Smooth muscle cell of the brain vasculature (primary cell): Measurements from ENCODE around the gene THSD7B.
"Not testable (repeated sequence)": the region's sequence is repeated elsewhere in the genome, so short reads cannot be mapped to it uniquely, and the experiment has no call there.

Source experiments
- DNase-seq: peaks from one replicate; pipeline ENCODE4 v3.0.0-alpha.2; 2012; ENCODE audit warnings: low read depth, low spot score

THSD7B gene

GRCh38 chr2:136765256-136766072, at the start of gene THSD7B:
THSD7B (plus strand) TSS chr2:136765545; CDS start chr2:136882179, 116,634 bp downstream.
- no peak for DNase-seq

DNA sequence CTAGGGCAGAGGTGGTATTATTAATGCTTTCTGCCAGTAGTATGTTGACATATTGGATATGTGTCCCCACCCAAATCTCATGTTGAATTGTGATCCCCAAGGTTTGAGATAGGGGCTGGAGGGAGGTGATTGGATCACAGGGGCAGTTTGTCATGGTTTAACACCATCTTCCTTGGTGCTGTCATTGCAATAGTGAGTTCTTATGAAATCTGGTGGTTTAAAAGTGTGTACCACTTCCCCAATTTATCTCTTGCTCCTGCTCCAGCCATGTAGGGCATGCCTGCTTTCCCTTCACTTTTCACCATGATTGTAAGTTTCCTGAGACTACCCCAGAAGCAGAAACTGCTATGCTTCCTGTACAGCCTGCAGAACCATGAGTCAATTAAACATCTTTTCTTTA, 47.1 kb upstream of the THSD7B start:
- no peak for DNase-seq

DNA sequence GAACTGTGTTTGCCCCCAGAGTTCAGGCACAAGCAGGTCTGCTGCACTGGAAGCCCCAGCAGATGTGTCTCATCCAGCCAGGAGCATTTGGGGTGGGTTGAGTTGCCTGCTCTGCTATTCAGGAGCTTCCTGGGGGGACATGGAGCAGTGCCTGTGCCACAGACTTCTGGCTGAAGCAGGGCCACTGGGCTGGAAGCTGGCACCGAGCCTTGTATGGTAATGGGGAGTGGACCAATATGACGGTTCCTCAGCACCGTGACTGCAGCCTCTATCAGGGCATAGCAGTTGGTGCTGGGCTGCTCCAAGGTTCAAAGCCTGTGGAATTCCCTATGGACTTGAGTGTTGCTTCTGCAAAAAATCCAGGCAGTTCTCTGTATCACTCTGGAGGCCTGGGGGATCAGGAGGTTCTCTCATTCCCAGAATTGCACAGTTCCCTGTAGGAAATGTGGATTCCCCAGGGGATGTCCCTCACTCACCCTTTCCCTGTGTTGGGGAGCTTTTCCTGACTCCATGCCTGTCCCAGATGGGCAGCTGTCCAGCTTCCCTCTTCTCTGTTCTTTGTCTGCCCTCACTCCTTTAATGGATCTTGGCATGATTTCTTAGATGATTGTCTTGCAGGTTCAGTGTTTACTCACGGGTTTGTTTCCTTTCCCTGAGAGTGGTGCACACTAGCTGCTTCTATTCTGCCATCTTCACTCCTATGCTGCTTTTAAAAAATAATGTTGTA, 37.2 kb upstream of the THSD7B start:
- DNase-seq = no peak

GRCh38 chr2:136736236-136736635, 29.1 kb upstream of the THSD7B start:
- no peak for DNase-seq

- DNase-seq = no peak
Measured at GRCh38 chr2:136738044-136738443, 27.3 kb upstream of the THSD7B start.

- no peak for DNase-seq
Measured at GRCh38 chr2:136741471-136741870, 23.9 kb upstream of the THSD7B start.

DNA sequence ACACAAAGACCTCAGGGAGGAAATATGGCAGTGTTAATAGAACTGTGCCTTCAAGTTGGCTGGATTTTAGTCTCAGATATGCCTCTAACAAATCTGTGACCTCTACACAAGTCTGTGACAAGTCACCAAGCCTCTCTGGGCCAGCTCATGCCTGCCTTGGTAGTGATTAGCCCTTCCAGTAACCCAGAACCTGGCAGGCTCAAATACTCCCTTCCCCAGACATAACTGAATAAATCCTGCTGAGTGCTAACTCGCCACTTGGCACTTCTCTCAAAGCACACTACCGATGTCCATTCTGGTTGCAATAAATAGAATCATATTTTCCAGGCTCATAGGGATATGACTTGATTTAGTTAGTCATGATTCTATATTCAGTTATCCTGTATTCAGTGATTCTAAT, 15.3 kb upstream of the THSD7B start:
- no peak for DNase-seq

GRCh38 chr2:136751406-136751805, 13.9 kb upstream of the THSD7B start:
- no peak for DNase-seq

DNA sequence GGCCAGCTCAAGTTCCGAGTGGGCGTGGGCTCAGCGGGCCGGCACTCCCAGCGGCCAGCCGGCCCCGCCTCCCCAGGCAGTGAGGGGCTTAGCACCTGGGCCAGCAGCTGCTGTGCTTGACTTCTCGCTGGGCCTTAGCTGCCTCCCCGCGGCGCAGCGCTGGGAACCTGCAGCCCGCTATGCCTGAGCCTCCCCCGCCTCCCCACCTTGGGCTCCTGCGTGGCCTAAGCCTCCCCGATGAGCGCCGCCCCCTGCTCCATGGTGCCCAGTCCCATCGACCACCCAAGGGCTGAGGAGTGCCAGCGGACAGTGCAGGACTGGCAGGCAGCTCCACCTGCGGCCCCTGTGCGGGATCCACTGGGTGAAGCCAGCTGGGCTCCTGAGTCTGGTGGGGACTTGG, 6.8 kb upstream of the THSD7B start:
- DNase-seq = not testable (repeated sequence)

GRCh38 chr2:136764452-136765255, 691 bp upstream of the THSD7B start:
- DNase-seq = no peak

DNA sequence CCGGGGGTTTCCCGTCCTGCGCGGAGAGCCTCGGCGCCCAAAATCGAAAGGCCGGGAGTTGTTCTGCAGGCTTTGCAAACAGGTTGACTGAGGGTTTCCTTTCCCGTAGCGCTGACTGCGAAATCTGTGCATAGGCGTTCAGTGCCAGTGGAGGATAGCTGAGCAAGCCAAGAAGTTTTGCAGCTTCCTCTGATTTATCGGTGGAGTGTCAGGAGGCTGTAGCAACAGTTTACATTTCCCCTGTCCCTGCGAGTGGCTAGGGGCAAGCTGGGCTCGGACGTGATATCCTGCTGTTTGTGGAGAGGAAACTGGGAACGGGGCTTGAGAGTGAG, 694 bp downstream of the THSD7B start:
- DNase-seq = no peak

GRCh38 chr2:136767030-136767429, 1.7 kb downstream of the THSD7B start:
- DNase-seq = no peak

GRCh38 chr2:136769871-136770270, 4.5 kb downstream of the THSD7B start:
- no peak for DNase-seq

- no peak for DNase-seq
Measured at GRCh38 chr2:136770384-136770783, 5.0 kb downstream of the THSD7B start.

DNA sequence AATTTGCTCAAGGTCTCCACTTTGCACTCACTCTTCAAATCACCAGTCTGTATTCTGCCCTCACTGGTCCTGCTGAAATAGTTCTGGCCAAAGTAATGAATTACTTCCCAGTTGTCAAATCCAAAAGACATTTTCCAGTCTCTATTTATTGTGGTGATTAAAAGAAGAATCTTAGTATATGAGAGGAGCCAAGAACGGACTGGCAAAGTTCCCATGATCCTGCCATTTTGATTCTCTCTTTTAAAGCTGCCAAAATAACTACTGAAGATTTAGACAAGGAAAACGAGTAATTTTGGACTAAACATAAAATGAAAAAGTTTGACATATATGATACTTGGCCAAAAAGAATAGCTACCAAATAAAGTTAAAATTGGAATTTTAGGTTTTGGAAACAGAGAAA, 12.0 kb downstream of the THSD7B start:
- DNase-seq = no peak

DNA sequence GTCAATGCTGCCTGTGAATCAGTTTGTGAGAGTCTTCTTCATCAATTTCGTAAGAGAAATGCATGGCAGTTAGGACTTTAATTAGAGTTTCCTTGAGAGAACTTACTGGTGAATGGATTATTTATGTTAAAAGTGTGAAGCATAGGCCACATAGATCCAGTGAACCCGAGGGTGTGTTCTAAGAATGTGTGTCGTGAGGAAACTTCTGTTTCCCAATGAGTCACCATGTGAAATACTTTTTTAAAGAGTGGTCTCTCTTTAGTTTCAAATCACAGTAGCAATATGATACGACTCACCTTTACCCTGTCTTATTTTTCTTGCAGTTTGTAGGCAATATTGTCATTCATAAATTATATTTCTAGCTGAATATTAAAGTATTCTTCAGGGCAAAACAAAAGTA, 18.5 kb downstream of the THSD7B start:
- no peak for DNase-seq

DNA sequence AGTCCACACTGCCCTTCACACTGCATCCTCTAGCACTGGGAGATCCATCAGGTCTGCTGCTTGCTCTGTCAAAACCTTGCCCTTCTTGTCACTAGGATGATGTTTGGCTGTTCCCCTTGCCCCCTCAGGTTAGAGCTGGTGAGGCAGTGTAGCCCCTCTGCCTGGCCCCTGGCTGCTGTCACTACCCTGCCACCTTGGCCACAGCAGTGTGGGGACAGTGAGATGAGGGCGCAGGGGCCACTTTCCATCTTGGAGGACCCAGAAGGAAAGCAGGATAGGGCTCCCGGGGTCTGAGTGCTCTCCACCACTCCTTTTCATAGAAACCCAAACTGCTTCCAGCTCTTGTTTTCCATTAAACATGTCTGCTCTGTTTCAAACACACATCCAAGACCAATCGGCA, 19.9 kb downstream of the THSD7B start:
- DNase-seq = no peak

DNA sequence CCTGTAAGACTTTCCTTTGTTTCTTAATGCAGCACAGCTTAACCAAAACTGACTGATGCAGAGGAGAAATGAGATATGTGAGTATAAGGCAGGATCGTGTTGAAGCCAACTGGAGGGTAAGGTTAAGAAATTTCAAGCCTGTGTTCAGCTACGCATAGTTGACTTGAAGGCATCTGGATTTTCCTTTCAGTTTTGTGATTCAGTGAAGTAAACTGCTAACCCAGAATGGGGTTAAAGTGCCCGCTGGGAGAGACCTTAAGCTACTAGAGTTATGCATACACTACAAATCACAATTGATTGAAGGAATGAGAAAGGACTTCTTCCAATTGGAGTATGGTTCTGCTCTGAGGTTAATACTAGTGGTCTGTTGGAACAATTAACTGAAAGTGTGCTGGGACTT, 22.6 kb downstream of the THSD7B start:
- no peak for DNase-seq

DNA sequence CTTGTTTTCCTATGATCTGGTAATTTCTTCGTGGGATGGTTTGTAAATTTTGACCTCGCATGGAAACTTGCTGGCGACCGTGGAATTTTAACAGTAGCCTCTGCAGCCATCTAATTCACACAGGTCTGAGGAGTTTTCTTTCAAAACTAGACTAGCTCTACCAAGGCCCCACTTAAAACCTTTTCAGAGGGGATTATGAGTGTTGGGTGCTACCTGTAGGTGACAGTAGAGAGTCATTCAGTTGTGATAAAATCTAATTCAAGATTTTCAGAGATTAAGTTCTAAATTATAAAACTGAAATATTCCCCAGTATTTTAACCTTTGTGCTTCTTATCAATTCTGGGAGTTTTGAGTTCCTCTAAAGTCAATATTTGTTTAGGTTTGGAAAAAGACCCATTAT, 31.0 kb downstream of the THSD7B start:
- DNase-seq = no peak

GRCh38 chr2:136798766-136799165, 33.4 kb downstream of the THSD7B start:
- DNase-seq = no peak

- DNase-seq = no peak
Measured at GRCh38 chr2:136801661-136802060, 36.3 kb downstream of the THSD7B start.

DNA sequence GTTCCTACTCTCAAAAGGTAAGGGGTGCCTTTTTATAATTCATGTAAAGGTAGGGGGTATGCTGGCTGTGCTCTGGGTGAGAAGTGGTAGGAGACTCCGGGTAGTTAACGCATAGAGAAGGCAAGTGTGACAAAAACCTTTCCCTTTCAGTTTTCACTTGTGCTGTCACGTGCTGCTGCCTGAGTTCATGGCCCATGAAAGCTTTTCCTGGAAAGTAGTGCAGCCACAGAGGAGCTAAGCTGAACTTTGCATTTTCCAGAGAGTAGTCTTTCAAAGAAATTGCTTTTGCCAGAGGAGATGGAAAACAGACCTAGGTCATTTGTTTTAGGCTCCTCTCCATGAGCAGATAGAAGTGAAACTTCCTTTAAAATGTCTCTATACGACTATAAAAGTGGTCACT, 44.7 kb downstream of the THSD7B start:
- DNase-seq = no peak
